Parathyroid adenoma (tissue), 2 donors: ENCODE data around the gene XYLB.
"Not testable (repeated sequence)": the region's sequence is repeated elsewhere in the genome, so short reads cannot be mapped to it uniquely, and the experiment has no call there.

Experiments
- H2AFZ ChIP-seq: fragments of 300-600 bp; sonication (generic); one replicate; pipeline ENCODE4 v1.7.0; 2017; ENCODE audit warnings: antibody characterized with exemption, mild to moderate bottlenecking
- H3K27ac ChIP-seq: fragments of 300-600 bp; sonication (generic); one replicate; pipeline ENCODE4 v1.7.0; 2017
- H3K27me3 ChIP-seq: fragments of 300-600 bp; sonication (generic); one replicate; pipeline ENCODE4 v1.7.0; 2017; ENCODE audit warnings: low read length; ENCODE audit not compliant: control insufficient read depth, insufficient read depth
- H3K36me3 ChIP-seq: fragments of 300-600 bp; sonication (generic); one replicate; pipeline ENCODE4 v1.7.0; 2017; ENCODE audit warnings: low read length; ENCODE audit not compliant: control insufficient read depth, insufficient read depth
- H3K4me1 ChIP-seq: fragments of 300-600 bp; sonication (generic); one replicate; pipeline ENCODE4 v1.7.0; 2017; ENCODE audit warnings: control low read depth
- H3K4me2 ChIP-seq: fragments of 300-600 bp; sonication (generic); one replicate; pipeline ENCODE4 v1.7.0; 2017; ENCODE audit warnings: low read length
- H3K4me3 ChIP-seq: fragments of 300-600 bp; sonication (generic); one replicate; pipeline ENCODE4 v1.7.0; 2017; ENCODE audit warnings: low read depth, low read length
- H3K79me2 ChIP-seq: fragments of 300-600 bp; sonication (generic); one replicate; pipeline ENCODE4 v1.7.0; 2017; ENCODE audit warnings: control low read depth
- H3K9ac ChIP-seq: fragments of 300-600 bp; sonication (generic); one replicate; pipeline ENCODE4 v1.7.0; 2017; ENCODE audit warnings: mild to moderate bottlenecking
- H3K9me3 ChIP-seq: fragments of 300-600 bp; sonication (generic); one replicate; pipeline ENCODE4 v1.7.0; 2017; ENCODE audit warnings: low read length; ENCODE audit not compliant: control insufficient read depth
- TF ChIP-seq, protein P1 (sequence below): fragments of 300-600 bp; sonication (generic); IDR thresholded peaks from one replicate; pipeline ENCODE4 v1.7.0; 2017; ENCODE audit warnings: antibody characterized with exemption, mild to moderate bottlenecking
- donor health status: primary hyperparathyroidism.

XYLB gene

DNA sequence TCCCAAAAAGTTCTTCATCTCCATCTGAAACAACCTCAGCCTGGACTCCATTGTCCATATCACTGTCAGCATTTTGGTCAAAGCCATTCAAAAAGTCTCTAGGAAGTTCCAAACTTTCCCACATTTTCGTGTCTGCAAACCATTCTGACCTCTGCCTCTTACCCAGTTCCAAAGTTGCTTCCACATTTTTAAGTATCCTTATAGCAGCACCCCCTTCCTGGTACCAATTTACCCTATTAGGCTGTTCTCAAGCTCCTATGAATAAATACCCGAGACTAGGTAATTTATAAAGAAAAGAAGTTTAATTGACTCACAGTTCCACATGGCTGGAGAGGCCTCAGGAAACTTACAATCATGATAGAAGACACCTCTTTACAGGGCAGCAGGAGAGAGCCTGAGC lies 87.1 kb downstream of the XYLB start:
- H2AFZ ChIP-seq, H3K4me1 ChIP-seq, H3K9ac ChIP-seq, H3K27me3 ChIP-seq, H3K36me3 ChIP-seq, H3K4me2 ChIP-seq, H3K9me3 ChIP-seq, H3K27ac ChIP-seq, H3K4me3 ChIP-seq, H3K79me2 ChIP-seq: not testable (repeated sequence)

GRCh38 chr3:38438436-38439069 lies 92.0 kb downstream of the XYLB start:
- not testable (repeated sequence) for H3K9ac ChIP-seq, H3K4me3 ChIP-seq, H3K9me3 ChIP-seq, H3K27ac ChIP-seq, H3K4me1 ChIP-seq, H2AFZ ChIP-seq, H3K4me2 ChIP-seq, H3K36me3 ChIP-seq, H3K79me2 ChIP-seq, H3K27me3 ChIP-seq

- H2AFZ ChIP-seq, H3K79me2 ChIP-seq, H3K4me2 ChIP-seq, H3K9me3 ChIP-seq, H3K4me1 ChIP-seq, H3K9ac ChIP-seq, H3K27ac ChIP-seq, H3K36me3 ChIP-seq, H3K4me3 ChIP-seq, H3K27me3 ChIP-seq: not testable (repeated sequence)
Measured at GRCh38 chr3:38443205-38443604, 96.6 kb downstream of the XYLB start.

DNA sequence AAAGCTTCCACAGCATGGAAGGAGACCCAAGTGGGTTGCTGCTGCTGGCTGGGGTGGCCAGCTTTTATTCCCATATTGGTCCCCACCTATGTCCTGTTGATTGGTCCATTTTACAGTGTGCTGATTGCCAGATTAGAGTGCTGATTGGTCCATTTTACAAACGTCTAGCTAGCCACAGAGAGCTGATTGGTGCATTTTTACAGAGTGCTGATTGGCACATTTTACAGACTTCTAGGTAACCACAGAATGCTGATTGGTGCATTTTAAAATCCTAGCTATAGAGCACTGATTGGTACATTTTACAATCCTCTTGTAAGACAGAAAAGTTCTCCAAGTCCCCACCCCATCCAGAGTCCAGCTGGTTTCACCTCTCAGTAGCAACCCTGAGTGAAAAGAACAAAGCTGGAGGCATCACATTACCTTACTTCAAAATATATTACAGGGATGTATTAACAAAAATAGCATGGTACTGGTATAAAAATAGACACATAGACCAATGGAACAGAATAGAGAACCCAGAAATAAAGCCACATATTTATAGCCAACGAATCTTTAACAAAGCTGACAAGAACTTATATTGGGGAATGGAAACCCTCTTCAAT lies 99.6 kb downstream of the XYLB start:
- no peak overlapping the region for H3K27ac ChIP-seq
- H2AFZ ChIP-seq, result no peak overlapping the region
- H3K9ac ChIP-seq, result no peak overlapping the region
- H3K9me3 ChIP-seq, result no peaks in the 10 kb centered on the region
- H3K27me3 ChIP-seq, result no peaks in the 10 kb centered on the region
- no peaks in the 10 kb centered on the region for H3K36me3 ChIP-seq
- no peak overlapping the region for H3K4me3 ChIP-seq
- H3K4me2 ChIP-seq, result no peak overlapping the region
- TF ChIP-seq, protein P1, sequence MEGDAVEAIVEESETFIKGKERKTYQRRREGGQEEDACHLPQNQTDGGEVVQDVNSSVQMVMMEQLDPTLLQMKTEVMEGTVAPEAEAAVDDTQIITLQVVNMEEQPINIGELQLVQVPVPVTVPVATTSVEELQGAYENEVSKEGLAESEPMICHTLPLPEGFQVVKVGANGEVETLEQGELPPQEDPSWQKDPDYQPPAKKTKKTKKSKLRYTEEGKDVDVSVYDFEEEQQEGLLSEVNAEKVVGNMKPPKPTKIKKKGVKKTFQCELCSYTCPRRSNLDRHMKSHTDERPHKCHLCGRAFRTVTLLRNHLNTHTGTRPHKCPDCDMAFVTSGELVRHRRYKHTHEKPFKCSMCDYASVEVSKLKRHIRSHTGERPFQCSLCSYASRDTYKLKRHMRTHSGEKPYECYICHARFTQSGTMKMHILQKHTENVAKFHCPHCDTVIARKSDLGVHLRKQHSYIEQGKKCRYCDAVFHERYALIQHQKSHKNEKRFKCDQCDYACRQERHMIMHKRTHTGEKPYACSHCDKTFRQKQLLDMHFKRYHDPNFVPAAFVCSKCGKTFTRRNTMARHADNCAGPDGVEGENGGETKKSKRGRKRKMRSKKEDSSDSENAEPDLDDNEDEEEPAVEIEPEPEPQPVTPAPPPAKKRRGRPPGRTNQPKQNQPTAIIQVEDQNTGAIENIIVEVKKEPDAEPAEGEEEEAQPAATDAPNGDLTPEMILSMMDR, result no peak
- H3K4me1 ChIP-seq, result peaks cover 12% of the 10 kb centered on the region
- H3K79me2 ChIP-seq, result no peaks in the 10 kb centered on the region

- TF ChIP-seq, protein P1, result no peak
- no peak overlapping the region for H3K4me2 ChIP-seq
- no peak overlapping the region for H3K27ac ChIP-seq
- H3K4me3 ChIP-seq, result no peak overlapping the region
- H3K27me3 ChIP-seq, result no peaks in the 10 kb centered on the region
- H3K36me3 ChIP-seq, result no peaks in the 10 kb centered on the region
- H3K4me1 ChIP-seq, result peaks cover 12% of the 10 kb centered on the region
- no peaks in the 10 kb centered on the region for H3K9me3 ChIP-seq
- no peak overlapping the region for H3K9ac ChIP-seq
- H3K79me2 ChIP-seq, result no peaks in the 10 kb centered on the region
- H2AFZ ChIP-seq, result no peak overlapping the region
Measured at GRCh38 chr3:38446812-38447211, 100.2 kb downstream of the XYLB start.

DNA sequence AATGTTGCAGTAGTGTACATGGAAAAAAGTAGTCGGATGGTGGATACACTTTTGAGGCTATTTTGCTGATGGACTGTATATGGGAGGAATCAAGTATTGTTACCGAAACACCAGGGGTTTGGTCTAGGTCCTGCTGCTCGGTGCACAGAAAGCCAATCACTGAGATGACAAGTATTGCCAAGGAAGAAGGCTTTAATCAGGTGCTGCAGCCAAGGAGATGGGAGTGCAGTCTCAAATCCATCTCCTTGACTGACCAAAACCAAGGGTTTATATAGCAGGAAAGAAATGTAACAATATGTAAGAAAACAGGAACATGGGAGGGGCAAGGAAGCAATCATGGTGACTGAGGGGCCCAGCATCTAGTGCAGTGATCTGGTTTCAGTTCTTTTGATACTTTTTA lies 104.3 kb downstream of the XYLB start:
- Histone ChIP-seq H3K4me3 (no peak overlapping the region), H3K9ac (no peak overlapping the region), H3K4me2 (no peak overlapping the region), H3K36me3 (no peaks in the 10 kb centered on the region), H3K9me3 (no peaks in the 10 kb centered on the region), H3K27me3 (no peaks in the 10 kb centered on the region), H3K79me2 (peaks cover 4% of the 10 kb centered on the region), H3K27ac (no peak overlapping the region), H2AFZ (no peak overlapping the region), H3K4me1 (peaks cover 18% of the 10 kb centered on the region)
- TF ChIP-seq, protein P1, result no peak
